Stimulated activated CD8-positive, alpha-beta memory T cell treated with anti-CD3 and anti-CD28 coated beads, Interleukin-15, amount 100 ng/mL, for 4 hours (primary cell): Measurements from ENCODE around the gene EZH1.

Experiments used
- DNase-seq, 2 donors: peaks; one replicate each; pipeline ENCODE4 v3.0.0-alpha.2; 2020; ENCODE audit warnings: low read depth in 2 of 2

Gene EZH1

GRCh38 chr17:42744806-42745617 lies at the start of gene EZH1:
TSS of gene EZH1 (minus strand) at chr17:42745040. CDS start at chr17:42728941, 16,099 bp downstream.
- peak; percentile 78 to 90 for DNase-seq

- no peak for DNase-seq
These were observed 47.7 kb upstream of the EZH1 start for GRCh38 chr17:42792545-42792944.

GRCh38 chr17:42791948-42792347 lies 47.1 kb upstream of the EZH1 start:
- no peak for DNase-seq

- no peak for DNase-seq
These were observed 42.4 kb upstream of the EZH1 start for GRCh38 chr17:42787266-42787665.

GRCh38 chr17:42784811-42785592 lies 40.2 kb upstream of the EZH1 start:
- no peak for DNase-seq

GRCh38 chr17:42784409-42784808 lies 39.6 kb upstream of the EZH1 start:
- no peak for DNase-seq

GRCh38 chr17:42783791-42784138 lies 38.9 kb upstream of the EZH1 start:
- DNase-seq = no peak

GRCh38 chr17:42783062-42783790 lies 38.4 kb upstream of the EZH1 start:
- DNase-seq = no peak

- DNase-seq = no peak
These were observed 37.6 kb upstream of the EZH1 start for GRCh38 chr17:42782166-42783061.

- DNase-seq = no peak
These were observed 36.9 kb upstream of the EZH1 start for GRCh38 chr17:42781639-42782165.

- DNase-seq = no peak
These were observed 36.2 kb upstream of the EZH1 start for GRCh38 chr17:42780851-42781638.

GRCh38 chr17:42779936-42780850 lies 35.4 kb upstream of the EZH1 start, which contains the start of gene WNK4:
TSS of gene WNK4 (plus strand) at chr17:42780610. CDS start at chr17:42780699, 89 bp downstream.
- DNase-seq = no peak

GRCh38 chr17:42779304-42779935 lies 34.6 kb upstream of the EZH1 start:
- no peak for DNase-seq

GRCh38 chr17:42778570-42778969 lies 33.7 kb upstream of the EZH1 start:
- DNase-seq = no peak

GRCh38 chr17:42775534-42776098 lies 30.8 kb upstream of the EZH1 start:
- no peak for DNase-seq

- no peak for DNase-seq
These were observed 29.4 kb upstream of the EZH1 start for GRCh38 chr17:42774066-42774745.

- peak; percentile 49 to 51 for DNase-seq
These were observed 28.6 kb upstream of the EZH1 start, which contains the start of gene VPS25 for GRCh38 chr17:42773290-42774035. TSS of gene VPS25 (plus strand) at chr17:42773449. CDS start at chr17:42773476, 27 bp downstream.
